ENCODE results near the gene AP1M1. TPM values are rescaled to one million over a fixed set of nuclear protein-coding genes. Genes with fewer than 3 reads are reported as not detected.

AP1M1 gene
- total RNA-seq, 1 experiment from 2014 or later, result 98.0 TPM

DNA sequence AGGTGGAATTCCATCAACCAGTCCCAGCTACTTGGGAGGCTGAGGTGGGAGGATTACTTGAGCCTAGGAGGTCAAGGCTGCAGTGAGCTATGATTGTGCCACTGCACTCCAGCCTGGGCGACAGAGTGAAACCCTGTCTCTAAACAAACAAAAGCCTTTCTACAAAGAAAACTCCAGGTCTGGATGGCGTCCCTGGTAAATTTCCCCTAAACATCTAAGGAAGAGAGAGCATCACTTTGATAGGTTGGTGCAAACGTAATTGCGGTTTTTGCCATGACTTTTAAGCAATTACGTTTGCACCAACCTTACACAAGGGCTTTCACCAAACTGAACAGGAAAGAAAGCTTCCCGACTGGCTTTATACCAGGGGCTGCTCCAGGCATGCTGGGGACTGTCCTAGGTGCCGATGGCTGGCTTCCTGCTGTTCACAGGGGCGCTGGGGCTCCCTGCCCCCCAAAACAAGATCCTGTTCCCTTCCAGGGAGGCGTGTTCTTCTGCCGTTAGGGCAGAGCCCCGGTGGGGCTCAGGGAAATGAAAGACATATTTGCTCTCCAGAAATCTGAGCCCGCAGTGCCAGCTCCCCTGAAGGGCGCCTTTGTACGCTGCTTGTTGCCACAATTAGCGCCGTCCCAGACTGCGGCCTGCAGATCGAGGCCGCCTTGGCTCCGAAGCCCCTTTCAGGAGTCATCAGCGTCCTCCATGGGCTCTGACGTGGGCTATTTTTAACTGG, 88.2 kb downstream of the AP1M1 start:
- H3K27ac Mint-ChIP-seq (ENCODE audit: unreplicated experiment), result no peak overlapping the region
- DNase-seq, result no peak
- Histone ChIP-seq H3K27me3 (replicated peaks; ENCODE audit: control insufficient read depth, insufficient read depth, low read length) (no peaks in the 10 kb centered on the region), H3K4me1 (no peaks in the 10 kb centered on the region), H3K4me3 (ENCODE audit: low read depth, low read length) (no peak overlapping the region), H3K9me3 (no peaks in the 10 kb centered on the region), H3K36me3 (ENCODE audit: control insufficient read depth, insufficient read depth, low read length) (no peaks in the 10 kb centered on the region)
- ChIA-PET CTCF (interaction anchor here (0.7 kb wide), 1 partner anchor 19 kb away, joined by 3 read pairs; no protein-coding TSS in a partner anchor), POLR2A (no interaction called here)
- BruUV-seq (replicated peaks), result no TSS peak
- no peaks in the 10 kb centered on the region for H3K9me3 Mint-ChIP-seq (ENCODE audit: unreplicated experiment)
- H3K27me3 Mint-ChIP-seq (ENCODE audit: insufficient read depth, unreplicated experiment), result no peaks in the 10 kb centered on the region
- H3K4me3 Mint-ChIP-seq (ENCODE audit: unreplicated experiment), result no peak overlapping the region
- no peaks in the 10 kb centered on the region for H3K36me3 Mint-ChIP-seq (ENCODE audit: insufficient read depth, unreplicated experiment)
- H3K4me1 Mint-ChIP-seq (ENCODE audit: low read depth, unreplicated experiment), result no peaks in the 10 kb centered on the region
- TF ChIP-seq, protein P1, sequence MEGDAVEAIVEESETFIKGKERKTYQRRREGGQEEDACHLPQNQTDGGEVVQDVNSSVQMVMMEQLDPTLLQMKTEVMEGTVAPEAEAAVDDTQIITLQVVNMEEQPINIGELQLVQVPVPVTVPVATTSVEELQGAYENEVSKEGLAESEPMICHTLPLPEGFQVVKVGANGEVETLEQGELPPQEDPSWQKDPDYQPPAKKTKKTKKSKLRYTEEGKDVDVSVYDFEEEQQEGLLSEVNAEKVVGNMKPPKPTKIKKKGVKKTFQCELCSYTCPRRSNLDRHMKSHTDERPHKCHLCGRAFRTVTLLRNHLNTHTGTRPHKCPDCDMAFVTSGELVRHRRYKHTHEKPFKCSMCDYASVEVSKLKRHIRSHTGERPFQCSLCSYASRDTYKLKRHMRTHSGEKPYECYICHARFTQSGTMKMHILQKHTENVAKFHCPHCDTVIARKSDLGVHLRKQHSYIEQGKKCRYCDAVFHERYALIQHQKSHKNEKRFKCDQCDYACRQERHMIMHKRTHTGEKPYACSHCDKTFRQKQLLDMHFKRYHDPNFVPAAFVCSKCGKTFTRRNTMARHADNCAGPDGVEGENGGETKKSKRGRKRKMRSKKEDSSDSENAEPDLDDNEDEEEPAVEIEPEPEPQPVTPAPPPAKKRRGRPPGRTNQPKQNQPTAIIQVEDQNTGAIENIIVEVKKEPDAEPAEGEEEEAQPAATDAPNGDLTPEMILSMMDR (IDR thresholded peaks at IDR 0.05; ENCODE audit: insufficient read depth in 1 of 2, low read depth in 1 of 2, low read length in 1 of 2, severe bottlenecking in 1 of 2, unreplicated experiment in 1 of 2), result no peak
- intact Hi-C loops (cut with micrococcal nuclease; ENCODE audit: unreplicated experiment), result no loop called here

DNA sequence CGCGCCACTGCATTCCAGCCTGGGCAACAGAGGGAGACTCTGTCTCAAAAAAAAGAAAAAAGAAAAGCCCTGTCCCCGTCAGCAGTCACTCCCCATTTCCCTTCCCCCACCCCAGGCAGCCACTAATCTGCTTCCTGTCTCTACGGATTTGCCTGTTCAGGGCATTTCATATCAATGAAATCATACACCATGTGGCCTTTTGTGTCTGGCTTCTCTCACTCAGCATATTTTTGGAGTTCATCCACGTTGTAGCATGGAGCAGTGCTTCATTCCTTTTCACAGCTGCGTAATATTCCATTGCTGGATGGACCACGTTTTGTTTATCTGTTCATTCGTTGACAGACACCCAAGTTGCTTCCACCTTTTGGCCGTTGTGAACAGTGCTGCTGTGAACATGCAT, 90.8 kb downstream of the AP1M1 start:
- Mint-ChIP-seq H3K27ac (ENCODE audit: unreplicated experiment) (no peak overlapping the region), H3K27me3 (ENCODE audit: insufficient read depth, unreplicated experiment) (no peaks in the 10 kb centered on the region), H3K4me1 (ENCODE audit: low read depth, unreplicated experiment) (no peaks in the 10 kb centered on the region), H3K4me3 (ENCODE audit: unreplicated experiment) (no peak overlapping the region), H3K36me3 (ENCODE audit: insufficient read depth, unreplicated experiment) (no peaks in the 10 kb centered on the region), H3K9me3 (ENCODE audit: unreplicated experiment) (no peaks in the 10 kb centered on the region)
- H3K4me3 ChIP-seq (ENCODE audit: low read depth, low read length), result no peak overlapping the region
- POLR2A ChIA-PET, result no interaction called here
- no peaks in the 10 kb centered on the region for H3K9me3 ChIP-seq
- BruUV-seq (replicated peaks), result no TSS peak
- TF ChIP-seq, protein P1 (IDR thresholded peaks at IDR 0.05; ENCODE audit: insufficient read depth in 1 of 2, low read depth in 1 of 2, low read length in 1 of 2, severe bottlenecking in 1 of 2, unreplicated experiment in 1 of 2), result no peak
- H3K36me3 ChIP-seq (ENCODE audit: control insufficient read depth, insufficient read depth, low read length), result no peaks in the 10 kb centered on the region
- DNase-seq, result no peak
- CTCF ChIA-PET, result no interaction called here
- intact Hi-C loops (cut with micrococcal nuclease; ENCODE audit: unreplicated experiment), result no loop called here
- H3K4me1 ChIP-seq, result peaks cover 2% of the 10 kb centered on the region; the same call in 1 of the 2 replicates
- H3K27me3 ChIP-seq (replicated peaks; ENCODE audit: control insufficient read depth, insufficient read depth, low read length), result no peaks in the 10 kb centered on the region

DNA sequence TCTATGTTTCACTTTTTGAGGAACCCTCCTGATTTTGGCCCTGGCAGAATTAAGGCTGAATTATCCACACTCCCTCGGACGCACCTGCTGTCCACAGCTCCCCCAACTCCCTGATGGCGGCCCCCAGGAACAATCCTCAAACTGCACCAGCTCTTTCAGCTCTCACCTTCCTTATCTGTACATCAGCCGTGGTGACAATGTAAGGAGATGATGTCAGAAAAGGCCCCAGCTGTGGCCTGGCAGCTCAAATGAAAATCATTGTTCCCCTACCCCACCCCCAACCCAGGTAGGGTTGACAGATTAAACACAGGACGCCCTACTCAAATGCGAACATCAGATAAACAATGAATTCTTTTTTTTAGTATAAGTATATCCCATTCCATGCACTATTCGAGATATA, 91.9 kb downstream of the AP1M1 start:
- H3K4me3 ChIP-seq (ENCODE audit: low read depth, low read length), result no peak overlapping the region
- H3K36me3 Mint-ChIP-seq (ENCODE audit: insufficient read depth, unreplicated experiment), result no peaks in the 10 kb centered on the region
- no peaks in the 10 kb centered on the region for H3K4me1 Mint-ChIP-seq (ENCODE audit: low read depth, unreplicated experiment)
- TF ChIP-seq, protein P1 (IDR thresholded peaks at IDR 0.05; ENCODE audit: insufficient read depth in 1 of 2, low read depth in 1 of 2, low read length in 1 of 2, severe bottlenecking in 1 of 2, unreplicated experiment in 1 of 2), result no peak
- H3K4me1 ChIP-seq, result peaks cover 7% of the 10 kb centered on the region; the same call in 1 of the 2 replicates
- no peak overlapping the region for H3K4me3 Mint-ChIP-seq (ENCODE audit: unreplicated experiment)
- no peaks in the 10 kb centered on the region for H3K27me3 Mint-ChIP-seq (ENCODE audit: insufficient read depth, unreplicated experiment)
- intact Hi-C loops (cut with micrococcal nuclease; ENCODE audit: unreplicated experiment), result no loop called here
- no peak overlapping the region for H3K27ac Mint-ChIP-seq (ENCODE audit: unreplicated experiment)
- no peaks in the 10 kb centered on the region for H3K9me3 ChIP-seq
- H3K27me3 ChIP-seq (replicated peaks; ENCODE audit: control insufficient read depth, insufficient read depth, low read length), result no peaks in the 10 kb centered on the region
- ChIA-PET CTCF (no interaction called here), POLR2A (no interaction called here)
- H3K9me3 Mint-ChIP-seq (ENCODE audit: unreplicated experiment), result no peaks in the 10 kb centered on the region
- no TSS peak for BruUV-seq (replicated peaks)
- no peaks in the 10 kb centered on the region for H3K36me3 ChIP-seq (ENCODE audit: control insufficient read depth, insufficient read depth, low read length)
- no peak for DNase-seq
